ENCODE results near the gene CES2.
A peak's percentile ranks its signal among the peaks of the same experiment; 100 is the strongest.
"Not testable (repeated sequence)": the region's sequence is repeated elsewhere in the genome, so short reads cannot be mapped to it uniquely, and the experiment has no call there.

CES2 gene, protein sequence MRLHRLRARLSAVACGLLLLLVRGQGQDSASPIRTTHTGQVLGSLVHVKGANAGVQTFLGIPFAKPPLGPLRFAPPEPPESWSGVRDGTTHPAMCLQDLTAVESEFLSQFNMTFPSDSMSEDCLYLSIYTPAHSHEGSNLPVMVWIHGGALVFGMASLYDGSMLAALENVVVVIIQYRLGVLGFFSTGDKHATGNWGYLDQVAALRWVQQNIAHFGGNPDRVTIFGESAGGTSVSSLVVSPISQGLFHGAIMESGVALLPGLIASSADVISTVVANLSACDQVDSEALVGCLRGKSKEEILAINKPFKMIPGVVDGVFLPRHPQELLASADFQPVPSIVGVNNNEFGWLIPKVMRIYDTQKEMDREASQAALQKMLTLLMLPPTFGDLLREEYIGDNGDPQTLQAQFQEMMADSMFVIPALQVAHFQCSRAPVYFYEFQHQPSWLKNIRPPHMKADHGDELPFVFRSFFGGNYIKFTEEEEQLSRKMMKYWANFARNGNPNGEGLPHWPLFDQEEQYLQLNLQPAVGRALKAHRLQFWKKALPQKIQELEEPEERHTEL

DNA sequence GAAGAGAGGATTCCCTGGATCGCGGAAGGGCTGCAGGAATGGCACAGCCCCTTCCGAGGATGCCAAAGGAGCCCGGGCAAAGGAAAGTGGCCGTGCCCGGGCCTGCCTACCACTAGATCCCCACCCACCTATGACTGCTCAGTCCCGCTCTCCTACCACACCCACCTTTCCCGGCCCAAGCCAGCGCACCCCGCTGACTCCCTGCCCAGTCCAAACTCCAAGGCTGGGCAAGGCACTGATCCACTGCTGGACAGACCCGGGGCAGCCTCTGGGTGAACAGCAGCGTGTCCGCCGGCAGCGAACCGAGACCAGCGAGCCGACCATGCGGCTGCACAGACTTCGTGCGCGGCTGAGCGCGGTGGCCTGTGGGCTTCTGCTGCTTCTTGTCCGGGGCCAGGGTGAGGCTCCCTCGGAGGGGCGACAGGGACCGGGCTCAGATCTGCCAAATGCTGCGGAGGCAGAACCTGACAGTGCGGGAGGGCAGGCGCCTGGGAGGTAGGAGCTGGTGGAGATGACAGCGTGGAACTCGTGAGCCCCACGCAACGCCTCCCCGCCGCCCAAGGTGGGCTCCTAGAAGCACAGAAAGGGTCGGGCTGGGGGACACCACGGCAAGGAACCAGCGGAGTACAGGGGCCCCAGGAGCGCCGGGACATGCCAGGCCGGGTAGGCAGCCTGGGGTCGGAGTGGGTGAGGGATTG lies at the start of gene CES2:
Gene CES2, plus strand, starts transcription at position 203 of the 698 bp plus-strand sequence. Its CDS starts 120 bp downstream, at position 323.
- no peak for DNase-seq (ENCODE audit: low read depth in 2 of 2)

DNA sequence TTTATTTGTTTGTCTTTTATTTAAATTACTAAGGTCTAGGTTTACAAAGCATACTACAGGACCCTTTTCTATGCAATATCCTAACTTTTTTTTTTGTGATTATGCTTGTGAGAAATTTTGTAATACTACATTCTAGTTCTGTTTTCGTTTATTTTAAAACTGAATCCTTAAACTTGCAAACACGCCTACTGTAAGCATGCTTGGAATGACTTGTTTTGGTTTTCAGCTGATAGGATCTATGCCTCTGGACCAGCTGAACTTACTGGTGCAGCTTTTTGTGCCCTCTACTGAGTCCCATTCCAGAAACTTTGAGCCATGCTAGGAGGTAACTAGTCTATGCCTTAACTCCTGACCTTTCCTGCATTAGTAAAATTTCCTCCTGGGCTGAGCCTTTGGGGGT lies 49.0 kb upstream of the CES2 start:
- no peak for DNase-seq (ENCODE audit: low read depth in 2 of 2)

- DNase-seq (ENCODE audit: low read depth in 2 of 2): no peak
Measured at GRCh38 chr16:66886914-66887313, 48.4 kb upstream of the CES2 start.

- DNase-seq (ENCODE audit: low read depth in 2 of 2): no peak
Measured at GRCh38 chr16:66888647-66889615, 46.4 kb upstream of the CES2 start.

- no peak for DNase-seq (ENCODE audit: low read depth in 2 of 2)
Measured at GRCh38 chr16:66889622-66890021, 45.7 kb upstream of the CES2 start.

GRCh38 chr16:66890799-66891198 lies 44.5 kb upstream of the CES2 start:
- DNase-seq (ENCODE audit: low read depth in 2 of 2): no peak

DNA sequence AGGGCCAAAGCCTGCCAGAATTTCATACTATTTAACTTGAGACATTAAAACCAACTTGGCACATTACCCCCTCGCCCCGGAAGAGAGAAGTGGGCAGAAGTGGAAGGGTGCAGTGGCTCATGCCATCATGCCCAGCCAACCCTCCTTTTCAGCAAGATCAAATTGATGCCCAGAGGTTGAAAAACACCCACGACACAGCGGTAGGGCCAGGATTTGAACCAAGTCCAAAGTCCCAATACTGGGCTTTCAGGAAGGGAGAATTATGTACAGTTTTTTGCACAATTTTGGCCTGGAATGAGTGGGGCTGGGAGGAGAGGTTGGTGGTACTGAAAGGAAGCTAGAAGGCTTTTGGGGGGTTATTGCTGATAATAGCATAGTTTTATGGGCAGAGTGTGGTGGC lies 44.0 kb upstream of the CES2 start:
- no peak for DNase-seq (ENCODE audit: low read depth in 2 of 2)

- DNase-seq (ENCODE audit: low read depth in 2 of 2): no peak
Measured at GRCh38 chr16:66891797-66892196, 43.5 kb upstream of the CES2 start.

DNA sequence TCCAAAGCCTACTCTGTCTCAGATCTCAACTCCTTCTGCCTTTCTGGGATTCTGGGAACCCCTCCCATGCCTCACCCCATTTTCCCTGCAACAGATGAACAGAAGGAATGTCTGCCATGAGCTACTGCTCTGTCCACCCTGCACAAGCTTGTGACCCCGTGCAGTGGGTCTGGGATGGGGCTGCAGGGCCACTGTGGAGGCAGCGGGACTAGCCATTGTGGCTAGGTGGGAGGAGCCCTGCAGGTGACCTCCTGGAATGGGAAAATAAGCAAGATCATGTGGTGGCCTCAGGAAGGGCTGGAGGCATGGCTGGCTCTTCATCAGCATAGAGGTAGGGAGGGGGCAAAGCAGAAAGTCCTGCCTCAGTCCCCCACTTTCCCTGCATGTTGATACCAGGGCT lies 41.3 kb upstream of the CES2 start:
- DNase-seq (ENCODE audit: low read depth in 2 of 2): no peak

DNA sequence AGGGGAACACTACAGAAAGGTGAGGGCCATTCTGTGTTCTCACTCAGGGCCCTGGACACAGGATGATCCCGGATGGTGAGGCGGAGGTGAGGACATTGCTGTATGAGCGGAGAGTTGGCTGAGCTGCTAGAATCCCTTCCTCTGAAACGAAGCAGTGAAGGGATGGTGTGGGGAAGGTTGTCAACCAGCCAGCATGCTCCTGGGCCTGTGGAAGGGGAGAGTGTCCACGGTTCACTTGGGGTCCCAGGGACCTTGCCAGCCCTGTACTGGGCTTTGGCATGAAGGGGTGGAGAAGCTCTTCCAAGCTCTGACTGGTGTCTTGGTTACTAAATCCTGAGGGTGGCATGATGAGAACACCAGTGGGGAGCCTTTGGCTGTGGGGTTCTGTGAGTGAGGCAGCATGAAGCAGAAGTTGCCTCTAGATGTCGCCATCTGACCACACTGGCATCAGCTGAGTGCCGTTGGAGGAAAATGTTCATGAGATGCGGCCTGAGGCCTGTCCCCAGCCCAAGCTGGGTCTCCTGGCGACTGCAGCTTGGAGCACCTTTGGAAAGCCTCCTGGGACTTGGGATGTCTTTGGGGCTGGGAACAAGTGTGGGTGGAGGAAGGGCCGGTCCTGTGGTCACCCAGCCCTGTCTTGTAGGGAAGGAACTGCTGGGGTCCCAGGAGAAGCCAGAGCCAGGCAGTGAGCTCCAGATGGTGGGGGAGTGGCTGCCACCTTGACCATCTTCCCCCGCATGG lies 40.2 kb upstream of the CES2 start:
- DNase-seq (ENCODE audit: low read depth in 2 of 2): peak in 1 of 2 donors; percentile 31

- DNase-seq (ENCODE audit: low read depth in 2 of 2): no peak
Measured at GRCh38 chr16:66895689-66895979, 39.7 kb upstream of the CES2 start.

DNA sequence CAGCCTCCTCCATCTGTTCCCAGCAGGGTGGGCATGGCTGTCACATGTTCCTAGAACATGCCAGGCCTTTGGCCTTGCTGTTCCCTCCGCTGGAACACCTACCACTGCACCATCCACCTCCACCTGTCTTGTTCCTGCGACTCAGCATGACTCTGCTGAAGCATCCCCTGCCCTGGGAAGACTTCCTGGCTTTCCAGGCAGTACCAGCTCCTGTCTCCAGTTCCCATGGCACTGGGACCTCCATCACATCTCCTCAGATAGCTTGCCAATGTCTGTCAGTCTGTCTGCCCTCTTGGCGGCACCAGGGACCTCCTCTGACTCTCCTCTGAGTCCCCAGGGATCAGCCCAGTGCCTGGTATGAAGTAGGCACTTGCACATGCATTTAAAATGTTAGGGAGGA lies 39.3 kb upstream of the CES2 start:
- DNase-seq (ENCODE audit: low read depth in 2 of 2): no peak

- not testable (repeated sequence) for DNase-seq (ENCODE audit: low read depth in 2 of 2)
Measured at GRCh38 chr16:66896682-66897081, 38.6 kb upstream of the CES2 start.

GRCh38 chr16:66898207-66898606 lies 37.1 kb upstream of the CES2 start:
- no peak for DNase-seq (ENCODE audit: low read depth in 2 of 2)

GRCh38 chr16:66898933-66899309 lies 36.4 kb upstream of the CES2 start:
- no peak for DNase-seq (ENCODE audit: low read depth in 2 of 2)

GRCh38 chr16:66899310-66899944 lies 35.9 kb upstream of the CES2 start:
- no peak for DNase-seq (ENCODE audit: low read depth in 2 of 2)

DNA sequence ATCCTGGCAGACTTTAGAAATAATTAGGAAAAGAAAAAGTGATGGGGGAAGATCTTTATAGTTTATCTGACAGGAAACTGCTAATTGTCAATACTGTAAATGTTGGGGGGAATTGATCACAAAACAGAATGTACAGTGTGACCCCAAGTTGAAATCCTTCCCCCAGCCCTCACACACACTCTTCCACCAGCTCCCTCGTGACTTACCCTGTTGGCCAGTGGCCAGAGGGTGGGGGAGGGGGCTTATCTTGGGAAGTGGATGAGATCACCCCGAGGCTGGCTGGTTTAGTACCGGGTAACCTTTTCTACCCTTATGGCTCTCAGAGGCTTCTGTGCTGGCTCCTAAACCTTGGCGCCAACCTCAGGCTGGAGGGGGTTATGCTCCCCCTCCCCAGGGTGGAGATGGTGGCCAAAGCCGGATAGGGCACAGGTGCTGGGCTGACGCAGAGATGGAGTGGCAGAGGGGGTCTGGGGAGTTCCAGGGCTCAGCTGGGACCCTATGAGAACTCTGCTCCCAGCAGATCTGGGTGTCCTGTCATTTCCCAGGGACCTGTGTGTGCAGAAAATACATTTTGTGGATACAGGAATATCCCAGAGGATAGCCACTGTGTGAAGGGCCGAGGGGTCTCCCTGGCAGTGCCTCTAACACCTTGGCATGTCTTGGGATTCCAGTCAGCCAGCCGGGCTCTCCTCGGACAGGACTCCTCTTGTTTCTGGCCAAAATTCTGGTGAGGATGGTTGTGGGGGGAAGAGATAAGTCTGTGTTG lies 35.2 kb upstream of the CES2 start:
- no peak for DNase-seq (ENCODE audit: low read depth in 2 of 2)

DNA sequence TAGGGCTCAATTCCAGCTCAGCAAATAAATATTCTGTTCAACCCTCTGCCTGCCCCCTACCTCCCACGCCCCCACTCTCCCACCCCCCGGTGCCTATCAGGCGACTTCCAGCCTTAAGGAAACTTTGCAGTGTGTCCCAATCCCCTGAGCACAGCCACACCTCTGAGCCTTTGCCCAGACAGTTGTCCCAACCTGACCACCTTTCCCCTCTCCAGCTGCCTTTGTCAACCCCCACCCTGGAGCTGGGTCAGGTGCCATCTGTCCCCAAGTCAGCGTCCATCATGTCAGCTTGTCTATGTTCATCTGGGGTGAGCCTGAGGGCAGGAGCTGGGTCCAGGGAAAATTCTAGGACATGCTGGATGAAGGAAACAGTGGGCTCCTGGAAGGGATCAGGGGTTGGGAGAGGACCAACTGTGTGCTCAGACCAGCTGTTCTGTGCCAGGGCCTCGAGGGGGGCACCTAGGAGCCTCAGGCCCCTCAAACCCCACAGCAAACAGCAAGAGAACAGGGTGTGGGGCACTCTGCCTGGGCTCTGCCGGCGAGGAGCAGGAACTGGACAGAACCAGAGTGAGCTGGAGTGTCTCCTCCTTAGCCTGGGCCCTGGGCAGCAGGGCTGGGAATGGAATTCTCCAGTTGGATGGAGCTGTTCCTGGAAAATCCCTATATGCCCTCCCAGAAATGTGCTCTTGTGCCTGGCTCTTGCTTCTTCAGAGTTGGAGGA lies 34.4 kb upstream of the CES2 start:
- no peak for DNase-seq (ENCODE audit: low read depth in 2 of 2)

GRCh38 chr16:66901626-66902025 lies 33.7 kb upstream of the CES2 start:
- DNase-seq (ENCODE audit: low read depth in 2 of 2): no peak

Data from stimulated activated CD8-positive, alpha-beta memory T cell treated with anti-CD3 and anti-CD28 coated beads, Interleukin-15, amount 100 ng/mL, for 4 hours (primary cell).